Tibial nerve (tissue), 4 donors: ENCODE results near the gene YTHDF2. TPM values are rescaled to one million over a fixed set of nuclear protein-coding genes. Genes with fewer than 3 reads are reported as not detected.
A peak's percentile ranks its signal among the peaks of the same experiment; 100 is the strongest.
"Not testable (repeated sequence)": the region's sequence is repeated elsewhere in the genome, so short reads cannot be mapped to it uniquely, and the experiment has no call there.

ENCODE experiments used
- DNase-seq, 2 donors: peaks; one replicate each; pipeline ENCODE4 v3.0.0-alpha.2; 2019; ENCODE audit warnings: low spot score in 2 of 2
- H3K27ac ChIP-seq, 4 donors: fragments of 200-600 bp; sonication (generic) in 3 of 4; one replicate each; pipeline ENCODE4 v1.5.1; 2017 to 2019; ENCODE audit warnings: mild to moderate bottlenecking in 1 of 4
- H3K27me3 ChIP-seq, 2 donors: fragments of 200-600 bp; sonication (generic) in 1 of 2; one replicate each; pipeline versions ENCODE4 v1.5.1 to v1.6.0; 2017 to 2019
- H3K36me3 ChIP-seq, 3 donors: fragments of 200-600 bp; sonication (generic); one replicate each; pipeline ENCODE4 v1.5.1; 2018 to 2019
- H3K4me1 ChIP-seq, 4 donors: fragments of 200-600 bp; sonication (generic) in 3 of 4; one replicate each; pipeline ENCODE4 v1.5.1; 2017 to 2019
- H3K4me3 ChIP-seq, 4 donors: fragments of 200-600 bp; sonication (generic) in 3 of 4; one replicate each; pipeline ENCODE4 v1.5.1; 2017 to 2019; ENCODE audit warnings: mild to moderate bottlenecking in 1 of 4, moderate library complexity in 1 of 4
- H3K9me3 ChIP-seq, 4 donors: fragments of 200-600 bp; sonication (generic) in 3 of 4; one replicate each; pipeline ENCODE4 v1.5.1; 2017 to 2019
- CTCF ChIP-seq, 5 experiments: fragments of 200-600 bp in 3 of 5; fragments of 450-650 bp in 2 of 5; sonication (generic) in 3 of 5; IDR thresholded peaks; one replicate each; pipeline ENCODE4 v1.5.1; 2016 to 2019; ENCODE audit warnings: antibody characterized with exemption in 5 of 5, mild to moderate bottlenecking in 3 of 5, moderate library complexity in 2 of 5
- EP300 ChIP-seq, 2 donors: sonication (generic); formaldehyde crosslinking; IDR thresholded peaks; one replicate each; pipeline ENCODE4 v1.6.1; 2017; ENCODE audit warnings: antibody characterized with exemption in 2 of 2, mild to moderate bottlenecking in 1 of 2
- POLR2A ChIP-seq, 2 donors: fragments of 450-650 bp; IDR thresholded peaks; one replicate each; pipeline ENCODE4 v1.6.1; 2017; ENCODE audit warnings: antibody characterized with exemption in 2 of 2, mild to moderate bottlenecking in 2 of 2, moderate library complexity in 2 of 2
- WGBS, 2 donors: methylation state at CpG; one replicate each; pipeline ENCODE4 v1.1.5; 2018; 5-methylcytosine and 5-hydroxymethylcytosine counted together
- total RNA-seq, 4 donors: library from RNA; depleted of rRNA; stranded (reverse); fragments of >200 nt; gene quantifications; one replicate each; pipeline ENCODE4 v1.1.0, GENCODE V29; 2016

YTHDF2 gene
- total RNA-seq, result 10 to 100 TPM; 40.4 to 42.8 (median 41.0) TPM

- Histone ChIP-seq H3K27me3 (no peaks in the 10 kb centered on the region), H3K9me3 (no peaks in the 10 kb centered on the region), H3K27ac (peak within 1 kb of the TSS; percentile 76 to 93 (median 89)), H3K4me1 (peaks cover 3 to 51% (median 23%) of the 10 kb centered on the region in 4 donors), H3K36me3 (peaks cover 0 to 34% (median 0%) of the 10 kb centered on the region in 3 donors), H3K4me3 (peak within 1 kb of the TSS; percentile 73 to 87 (median 80))
- DNase-seq, result peak; percentile 93 to 95
- 0 to 1% methylated on average over 27 to 45 of the region's 92 CpGs for WGBS, 2 donors
- TF ChIP-seq CTCF (IDR thresholded peaks at IDR 0.05), result peak; percentile 93 to 98 (median 97)
- peak; percentile 70 to 75 for TF ChIP-seq POLR2A (IDR thresholded peaks at IDR 0.05)
- TF ChIP-seq EP300 (IDR thresholded peaks at IDR 0.05), result peak; percentile 80 to 90
Observed at GRCh38 chr1:28736450-28737306, at the start of gene YTHDF2. Gene YTHDF2 (plus strand): TSS chr1:28736940. CDS start chr1:28737121, 181 bp downstream.

DNA sequence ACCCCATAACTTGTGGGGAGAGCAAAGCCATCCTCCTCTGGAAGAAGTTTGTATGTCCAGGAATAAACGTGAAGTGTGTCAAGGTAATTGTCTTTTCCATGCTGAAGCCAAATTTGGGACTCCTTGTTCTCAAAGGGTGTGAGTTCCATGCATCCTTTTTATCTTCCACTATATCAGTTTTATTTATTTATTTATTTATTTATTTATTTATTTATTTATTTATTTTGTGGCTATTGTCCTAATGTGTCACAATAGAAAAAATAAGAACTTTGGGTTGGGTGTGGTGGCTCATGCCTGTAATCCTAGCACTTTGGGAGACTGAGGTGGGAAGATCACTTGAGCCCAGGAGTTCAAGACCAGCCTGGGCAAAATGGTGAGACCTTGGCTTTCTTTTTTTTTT is 45.1 kb upstream of the YTHDF2 start:
- not testable (repeated sequence) for H3K4me1 ChIP-seq, DNase-seq, H3K9me3 ChIP-seq, H3K4me3 ChIP-seq, H3K27me3 ChIP-seq, H3K27ac ChIP-seq
- WGBS, 2 donors, result 79 to 90% methylated on average over 1 of the region's 1 CpG
- peaks cover 0 to 60% (median 0%) of the 10 kb centered on the region in 3 donors for H3K36me3 ChIP-seq

DNA sequence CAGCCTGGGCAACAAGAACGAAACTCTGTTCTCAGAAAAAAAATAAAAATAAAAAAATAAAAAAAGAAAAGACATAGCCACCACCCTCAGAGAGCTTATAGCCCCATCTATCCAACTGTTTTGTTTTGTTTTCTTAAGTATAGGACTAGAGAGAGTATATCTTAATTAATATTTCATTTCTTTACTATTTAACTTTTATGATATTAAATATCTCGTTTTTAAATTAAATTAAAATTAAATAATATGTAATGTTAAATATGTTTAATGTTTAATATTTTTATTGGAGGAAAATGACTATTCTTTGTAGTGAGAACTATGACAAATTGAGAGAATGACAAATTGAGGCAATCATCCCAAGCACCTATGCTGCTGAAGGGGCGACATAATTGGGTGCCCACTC is 33.1 kb upstream of the YTHDF2 start:
- 92 to 93% methylated on average over 3 of the region's 3 CpGs for WGBS, 2 donors
- H3K4me1 ChIP-seq, result no peaks in the 10 kb centered on the region
- H3K27me3 ChIP-seq, result no peaks in the 10 kb centered on the region
- peaks cover 0 to 98% (median 16%) of the 10 kb centered on the region in 3 donors for H3K36me3 ChIP-seq
- H3K27ac ChIP-seq, result no peak overlapping the region
- DNase-seq, result no peak
- TF ChIP-seq POLR2A (IDR thresholded peaks at IDR 0.05) (no peak), EP300 (IDR thresholded peaks at IDR 0.05) (no peak), CTCF (IDR thresholded peaks at IDR 0.05) (no peak)
- H3K4me3 ChIP-seq, result no peak overlapping the region
- no peaks in the 10 kb centered on the region for H3K9me3 ChIP-seq

- Histone ChIP-seq H3K9me3 (no peaks in the 10 kb centered on the region), H3K27ac (no peak overlapping the region), H3K4me3 (no peak overlapping the region), H3K36me3 (peaks cover 1 to 51% (median 12%) of the 10 kb centered on the region in 3 donors), H3K4me1 (no peaks in the 10 kb centered on the region), H3K27me3 (no peaks in the 10 kb centered on the region)
- DNase-seq, result no peak
- no peak for TF ChIP-seq EP300 (IDR thresholded peaks at IDR 0.05)
- TF ChIP-seq POLR2A (IDR thresholded peaks at IDR 0.05), result no peak
- TF ChIP-seq CTCF (IDR thresholded peaks at IDR 0.05), result no peak
- WGBS, 2 donors, result 87 to 95% methylated on average over 2 of the region's 2 CpGs
Observed at GRCh38 chr1:28716336-28716735, 20.4 kb upstream of the YTHDF2 start.

DNA sequence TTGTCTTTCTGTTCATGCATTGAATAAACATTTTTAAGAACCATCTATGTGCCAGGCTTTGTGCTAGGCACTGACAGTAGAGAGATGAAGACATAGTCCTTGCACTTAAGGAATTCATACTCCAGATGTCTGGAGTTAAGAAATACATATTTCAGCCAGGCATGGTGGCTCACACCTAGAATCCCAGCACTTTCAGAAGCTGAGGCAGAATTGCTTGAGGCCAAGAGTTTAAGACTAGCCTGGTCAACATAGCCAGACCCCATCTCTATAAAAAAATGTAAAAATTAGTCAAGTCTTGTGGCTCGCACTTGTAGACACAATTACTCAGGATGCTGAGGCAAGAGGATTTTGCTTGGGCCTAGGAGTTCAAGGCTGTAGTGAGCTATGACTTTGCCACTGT is 18.6 kb upstream of the YTHDF2 start:
- Histone ChIP-seq H3K9me3 (no peaks in the 10 kb centered on the region), H3K36me3 (peaks cover 0 to 33% (median 12%) of the 10 kb centered on the region in 3 donors), H3K4me1 (no peaks in the 10 kb centered on the region), H3K4me3 (no peak overlapping the region), H3K27me3 (no peaks in the 10 kb centered on the region), H3K27ac (no peak overlapping the region)
- no peak for TF ChIP-seq POLR2A (IDR thresholded peaks at IDR 0.05)
- TF ChIP-seq CTCF (IDR thresholded peaks at IDR 0.05), result no peak
- TF ChIP-seq EP300 (IDR thresholded peaks at IDR 0.05), result no peak
- DNase-seq, result no peak
- 100% methylated on average over 1 of the region's 1 CpG for WGBS, 2 donors
